Trophoblast cell (in vitro differentiated cells and primary cell): Measurements from ENCODE around the gene ALG5.
A peak's percentile ranks its signal among the peaks of the same experiment; 100 is the strongest.

Source experiments
- DNase-seq, 2 donors: peaks; one replicate each; pipeline ENCODE4 v3.0.0-alpha.2; 2016
- H2AFZ ChIP-seq: 2 replicates; pipeline ENCODE4 v1.6.1; 2013; ENCODE audit warnings: low read length, moderate library complexity, mild to moderate bottlenecking; ENCODE audit not compliant: insufficient read depth, poor library complexity
- H2AK5ac ChIP-seq: 2 replicates; pipeline ENCODE4 v1.6.1; 2013; ENCODE audit warnings: mild to moderate bottlenecking, low read length
- H2BK120ac ChIP-seq: 2 replicates; pipeline ENCODE4 v1.6.1; 2013; ENCODE audit warnings: low read length, mild to moderate bottlenecking, moderate library complexity; ENCODE audit not compliant: insufficient read depth, poor library complexity
- H2BK12ac ChIP-seq: 2 replicates; pipeline ENCODE4 v1.6.1; 2013; ENCODE audit warnings: mild to moderate bottlenecking, low read length, moderate library complexity
- H2BK5ac ChIP-seq: 2 replicates; pipeline ENCODE4 v1.6.1; 2013; ENCODE audit warnings: low read length, low read depth, moderate library complexity, mild to moderate bottlenecking; ENCODE audit not compliant: poor library complexity
- H3K14ac ChIP-seq: 2 replicates; pipeline ENCODE4 v1.6.1; 2013; ENCODE audit warnings: mild to moderate bottlenecking, low read length
- H3K18ac ChIP-seq: 2 replicates; pipeline ENCODE4 v1.6.1; 2013; ENCODE audit warnings: mild to moderate bottlenecking, low read length
- H3K23ac ChIP-seq: 2 replicates; pipeline ENCODE4 v1.6.1; 2013; ENCODE audit warnings: low read length
- H3K27ac ChIP-seq: 2 replicates; pipeline ENCODE4 v1.5.1; 2013; ENCODE audit warnings: low read depth, mild to moderate bottlenecking, inconsistent platforms, low read length, moderate library complexity
- H3K27me3 ChIP-seq: 2 replicates; pipeline ENCODE4 v1.6.1; 2013; ENCODE audit warnings: inconsistent platforms, mild to moderate bottlenecking, low read length, moderate library complexity; ENCODE audit not compliant: insufficient read depth
- H3K36me3 ChIP-seq, 2 experiments: 1 replicate in 1 of 2; 2 replicates in 1 of 2; pipeline ENCODE4 v1.6.1; 2013; ENCODE audit warnings: low read length in 2 of 2, mild to moderate bottlenecking in 2 of 2, moderate library complexity in 1 of 2; ENCODE audit not compliant: insufficient read depth in 2 of 2, control insufficient read depth in 1 of 2
- H3K4ac ChIP-seq: 2 replicates; pipeline ENCODE4 v1.6.1; 2013; ENCODE audit warnings: low read depth, mild to moderate bottlenecking, low read length, moderate library complexity
- H3K4me1 ChIP-seq, 2 experiments: 1 replicate in 1 of 2; 2 replicates in 1 of 2; pipeline ENCODE4 v1.6.1; 2013; ENCODE audit warnings: low read length in 2 of 2, mild to moderate bottlenecking in 2 of 2, moderate library complexity in 1 of 2; ENCODE audit not compliant: insufficient read depth in 2 of 2, control insufficient read depth in 1 of 2
- H3K4me2 ChIP-seq: 2 replicates; pipeline ENCODE4 v1.6.1; 2013; ENCODE audit warnings: inconsistent platforms, mild to moderate bottlenecking, low read length, moderate library complexity
- H3K4me3 ChIP-seq: 2 replicates; pipeline ENCODE4 v1.5.1; 2013; ENCODE audit warnings: mild to moderate bottlenecking, low read depth, low read length, inconsistent platforms
- H3K79me1 ChIP-seq: one replicate; pipeline ENCODE4 v1.6.1; 2013; ENCODE audit warnings: low read length
- H3K79me2 ChIP-seq: 2 replicates; pipeline ENCODE4 v1.6.1; 2013; ENCODE audit warnings: low read length, mild to moderate bottlenecking; ENCODE audit not compliant: control insufficient read depth, insufficient read depth, poor library complexity
- H3K9ac ChIP-seq: 2 replicates; pipeline ENCODE4 v1.6.1; 2013; ENCODE audit warnings: mild to moderate bottlenecking, low read length
- H3K9me3 ChIP-seq: 2 replicates; pipeline ENCODE4 v1.6.1; 2013; ENCODE audit warnings: low read depth, mild to moderate bottlenecking, control low read depth, inconsistent platforms, low read length; ENCODE audit not compliant: insufficient read depth
- H4K12ac ChIP-seq: 2 replicates; pipeline ENCODE4 v1.6.1; 2013; ENCODE audit warnings: low read depth, mild to moderate bottlenecking, low read length, moderate library complexity
- H4K8ac ChIP-seq: 2 replicates; pipeline ENCODE4 v1.6.1; 2013; ENCODE audit warnings: low read depth, mild to moderate bottlenecking, low read length, moderate library complexity
- H4K91ac ChIP-seq: one replicate; pipeline ENCODE4 v1.6.1; 2013; ENCODE audit warnings: low read depth, mild to moderate bottlenecking, low read length, moderate library complexity
- WGBS: extraction: QIAGEN DNeasy Blood & Tissue Kit; methylation state at CpG from one replicate; pipeline ENCODE4 v1.1.7; 2013; ENCODE audit warnings: missing lambda C conversion rate; ENCODE audit not compliant: insufficient read length, insufficient coverage; ENCODE audit errors: extremely low coverage; 5-methylcytosine and 5-hydroxymethylcytosine counted together

The ALG5 gene

DNA sequence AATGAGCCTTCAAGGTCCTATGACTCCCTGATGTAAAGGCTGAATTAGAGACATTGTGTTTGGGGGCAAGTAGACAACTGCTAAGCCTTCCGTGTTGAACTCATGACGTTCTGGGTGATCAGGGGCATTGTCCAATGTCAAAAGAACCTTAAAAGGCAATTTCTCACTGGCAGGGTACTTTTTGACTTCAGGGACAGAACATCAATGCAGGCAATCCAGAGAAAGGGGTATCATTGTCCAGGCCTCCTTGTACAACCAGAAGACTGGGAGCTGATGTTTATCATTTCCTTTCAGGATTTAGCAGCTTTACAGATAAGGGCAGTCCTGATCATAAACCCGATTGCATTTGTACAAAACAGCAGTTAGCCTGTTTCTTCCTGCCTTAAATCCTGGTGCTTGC, 54.1 kb downstream of the ALG5 start:
- H3K36me3 ChIP-seq, result peaks cover 0 to 3% of the 10 kb centered on the region in 2 experiments
- H3K23ac ChIP-seq, result no peak overlapping the region
- H2BK5ac ChIP-seq, result peak overlapping the region; percentile 15
- no peak overlapping the region for H3K9ac ChIP-seq
- H3K27ac ChIP-seq, result peak overlapping the region; percentile 89
- H3K9me3 ChIP-seq, result no peaks in the 10 kb centered on the region
- H2AFZ ChIP-seq, result no peak overlapping the region
- H4K8ac ChIP-seq, result no peak overlapping the region
- H2BK120ac ChIP-seq, result peak overlapping the region; percentile 23
- H2AK5ac ChIP-seq, result no peak overlapping the region
- H2BK12ac ChIP-seq, result no peak overlapping the region
- no peak overlapping the region for H4K12ac ChIP-seq
- no peak overlapping the region for H3K4me2 ChIP-seq
- WGBS, result no CpG with 5 or more reads among the region's 3 CpGs
- H3K79me2 ChIP-seq, result no peaks in the 10 kb centered on the region
- no peak overlapping the region for H3K4ac ChIP-seq
- no peaks in the 10 kb centered on the region for H3K27me3 ChIP-seq
- H3K4me1 ChIP-seq, result peaks cover 5 to 6% of the 10 kb centered on the region in 2 experiments
- no peak overlapping the region for H3K14ac ChIP-seq
- H4K91ac ChIP-seq, result peak overlapping the region; percentile 81
- no peak for DNase-seq
- no peak overlapping the region for H3K4me3 ChIP-seq
- peaks cover 8% of the 10 kb centered on the region for H3K79me1 ChIP-seq
- no peak overlapping the region for H3K18ac ChIP-seq

GRCh38 chr13:36925603-36926002, 73.5 kb downstream of the ALG5 start:
- Histone ChIP-seq H3K79me2 (peaks cover 1% of the 10 kb centered on the region), H3K4me1 (peaks cover under 1 to 7% of the 10 kb centered on the region in 2 experiments), H2BK120ac (no peak overlapping the region), H3K4ac (no peak overlapping the region), H2AFZ (no peak overlapping the region), H3K4me2 (no peak overlapping the region), H2BK5ac (no peak overlapping the region), H4K91ac (peak overlapping the region; percentile 42), H3K18ac (no peak overlapping the region), H3K79me1 (peaks cover 7% of the 10 kb centered on the region), H3K9me3 (peaks cover 2% of the 10 kb centered on the region), H2BK12ac (no peak overlapping the region), H4K8ac (no peak overlapping the region), H3K14ac (no peak overlapping the region), H3K9ac (no peak overlapping the region), H3K23ac (no peak overlapping the region), H2AK5ac (no peak overlapping the region), H3K27me3 (no peaks in the 10 kb centered on the region), H3K36me3 (no peaks in the 10 kb centered on the region), H4K12ac (no peak overlapping the region), H3K27ac (no peak overlapping the region), H3K4me3 (no peak overlapping the region)
- DNase-seq, result no peak
- WGBS, result no CpG with 5 or more reads among the region's 7 CpGs

- Histone ChIP-seq H3K18ac (no peak overlapping the region), H3K36me3 (no peaks in the 10 kb centered on the region), H3K23ac (no peak overlapping the region)
Measured at GRCh38 chr13:36924001-36924400, 75.1 kb downstream of the ALG5 start.

GRCh38 chr13:36921631-36922301, 77.4 kb downstream of the ALG5 start:
- Histone ChIP-seq H2BK5ac (no peak overlapping the region), H3K27ac (no peak overlapping the region), H3K9ac (no peak overlapping the region), H3K79me2 (peaks cover 5% of the 10 kb centered on the region), H3K27me3 (no peaks in the 10 kb centered on the region), H4K8ac (no peak overlapping the region), H4K91ac (no peak overlapping the region), H3K14ac (no peak overlapping the region), H3K4me1 (peaks cover 6 to 11% of the 10 kb centered on the region in 2 experiments), H2AK5ac (no peak overlapping the region), H3K4me3 (no peak overlapping the region), H3K4ac (no peak overlapping the region), H3K4me2 (no peak overlapping the region), H3K79me1 (peaks cover 24% of the 10 kb centered on the region), H4K12ac (no peak overlapping the region), H3K23ac (no peak overlapping the region), H2AFZ (no peak overlapping the region), H3K18ac (no peak overlapping the region), H3K9me3 (peaks cover 2% of the 10 kb centered on the region), H2BK120ac (no peak overlapping the region), H2BK12ac (no peak overlapping the region), H3K36me3 (no peaks in the 10 kb centered on the region)
- no CpG with 5 or more reads among the region's 10 CpGs for WGBS
- peak in 1 of 2 donors; percentile 8 for DNase-seq

More at GRCh38 chr13:36924001-36924400, 75.1 kb downstream of the ALG5 start:
- no peak for DNase-seq
- Histone ChIP-seq H3K4ac (no peak overlapping the region), H4K12ac (no peak overlapping the region), H2AK5ac (no peak overlapping the region), H2AFZ (no peak overlapping the region), H3K79me1 (peaks cover 18% of the 10 kb centered on the region), H4K8ac (no peak overlapping the region), H3K4me2 (no peak overlapping the region), H2BK12ac (peak overlapping the region; percentile 0), H3K4me1 (peaks cover 4 to 9% of the 10 kb centered on the region in 2 experiments), H2BK120ac (no peak overlapping the region), H3K79me2 (peaks cover 5% of the 10 kb centered on the region), H3K9ac (no peak overlapping the region), H3K27ac (no peak overlapping the region), H4K91ac (no peak overlapping the region), H3K14ac (no peak overlapping the region), H3K27me3 (no peaks in the 10 kb centered on the region), H3K4me3 (no peak overlapping the region), H3K9me3 (peaks cover 2% of the 10 kb centered on the region), H2BK5ac (no peak overlapping the region)
- WGBS, result no CpG with 5 or more reads among the region's 3 CpGs
